Tibial nerve (tissue), 4 donors: ENCODE data around the gene RGS8. TPM values are rescaled to one million over a fixed set of nuclear protein-coding genes. Genes with fewer than 3 reads are reported as not detected.

Experiments
- DNase-seq, 2 donors: peaks; one replicate each; pipeline ENCODE4 v3.0.0-alpha.2; 2019; ENCODE audit warnings: low spot score in 2 of 2
- H3K27ac ChIP-seq, 4 donors: fragments of 200-600 bp; sonication (generic) in 3 of 4; one replicate each; pipeline ENCODE4 v1.5.1; 2017 to 2019; ENCODE audit warnings: mild to moderate bottlenecking in 1 of 4
- H3K27me3 ChIP-seq, 2 donors: fragments of 200-600 bp; sonication (generic) in 1 of 2; one replicate each; pipeline versions ENCODE4 v1.5.1 to v1.6.0; 2017 to 2019
- H3K36me3 ChIP-seq, 3 donors: fragments of 200-600 bp; sonication (generic); one replicate each; pipeline ENCODE4 v1.5.1; 2018 to 2019
- H3K4me1 ChIP-seq, 4 donors: fragments of 200-600 bp; sonication (generic) in 3 of 4; one replicate each; pipeline ENCODE4 v1.5.1; 2017 to 2019
- H3K4me3 ChIP-seq, 4 donors: fragments of 200-600 bp; sonication (generic) in 3 of 4; one replicate each; pipeline ENCODE4 v1.5.1; 2017 to 2019; ENCODE audit warnings: mild to moderate bottlenecking in 1 of 4, moderate library complexity in 1 of 4
- H3K9me3 ChIP-seq, 4 donors: fragments of 200-600 bp; sonication (generic) in 3 of 4; one replicate each; pipeline ENCODE4 v1.5.1; 2017 to 2019
- CTCF ChIP-seq, 5 experiments: fragments of 200-600 bp in 3 of 5; fragments of 450-650 bp in 2 of 5; sonication (generic) in 3 of 5; IDR thresholded peaks; one replicate each; pipeline ENCODE4 v1.5.1; 2016 to 2019; ENCODE audit warnings: antibody characterized with exemption in 5 of 5, mild to moderate bottlenecking in 3 of 5, moderate library complexity in 2 of 5
- EP300 ChIP-seq, 2 donors: sonication (generic); formaldehyde crosslinking; IDR thresholded peaks; one replicate each; pipeline ENCODE4 v1.6.1; 2017; ENCODE audit warnings: antibody characterized with exemption in 2 of 2, mild to moderate bottlenecking in 1 of 2
- POLR2A ChIP-seq, 2 donors: fragments of 450-650 bp; IDR thresholded peaks; one replicate each; pipeline ENCODE4 v1.6.1; 2017; ENCODE audit warnings: antibody characterized with exemption in 2 of 2, mild to moderate bottlenecking in 2 of 2, moderate library complexity in 2 of 2
- WGBS, 2 donors: methylation state at CpG; one replicate each; pipeline ENCODE4 v1.1.5; 2018; 5-methylcytosine and 5-hydroxymethylcytosine counted together
- total RNA-seq, 4 donors: library from RNA; depleted of rRNA; stranded (reverse); fragments of >200 nt; gene quantifications; one replicate each; pipeline ENCODE4 v1.1.0, GENCODE V29; 2016

RGS8 gene
- total RNA-seq, 4 donors from 2014 or later, result not detected

DNA sequence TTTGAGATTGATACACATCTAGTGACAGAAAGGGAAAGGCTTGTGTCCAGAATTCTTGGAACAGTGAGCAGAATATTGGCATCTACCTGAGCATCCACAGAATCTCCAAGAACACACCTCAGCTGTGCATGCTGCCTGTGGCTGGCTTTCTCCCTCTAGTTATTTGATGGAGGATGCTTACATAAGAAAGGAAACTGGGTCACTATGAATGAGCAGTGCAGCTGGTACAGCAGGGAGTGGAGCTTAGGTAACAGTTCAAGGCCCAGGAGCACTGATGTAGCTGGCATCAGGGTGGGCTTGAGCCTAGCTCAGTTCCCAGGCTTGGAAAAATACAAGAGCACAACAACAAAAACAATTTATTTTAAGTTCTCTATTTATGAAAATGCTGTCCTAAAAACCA lies 26.3 kb downstream of the RGS8 start:
- Histone ChIP-seq H3K4me3 (no peak overlapping the region), H3K36me3 (no peaks in the 10 kb centered on the region), H3K4me1 (no peaks in the 10 kb centered on the region), H3K27me3 (no peaks in the 10 kb centered on the region), H3K27ac (no peak overlapping the region), H3K9me3 (no peaks in the 10 kb centered on the region)
- no peak for DNase-seq
- TF ChIP-seq POLR2A (IDR thresholded peaks at IDR 0.05) (no peak), EP300 (IDR thresholded peaks at IDR 0.05) (no peak), CTCF (IDR thresholded peaks at IDR 0.05) (no peak)

GRCh38 chr1:182656842-182657397 lies 27.5 kb downstream of the RGS8 start:
- no peaks in the 10 kb centered on the region for H3K4me1 ChIP-seq
- H3K27ac ChIP-seq, result no peak overlapping the region
- WGBS, 2 donors, result 50 to 56% methylated on average over 4 of the region's 4 CpGs
- no peaks in the 10 kb centered on the region for H3K27me3 ChIP-seq
- H3K4me3 ChIP-seq, result no peak overlapping the region
- H3K9me3 ChIP-seq, result no peaks in the 10 kb centered on the region
- no peak for DNase-seq
- H3K36me3 ChIP-seq, result no peaks in the 10 kb centered on the region
- TF ChIP-seq POLR2A (IDR thresholded peaks at IDR 0.05), result no peak
- TF ChIP-seq CTCF (IDR thresholded peaks at IDR 0.05), result no peak

DNA sequence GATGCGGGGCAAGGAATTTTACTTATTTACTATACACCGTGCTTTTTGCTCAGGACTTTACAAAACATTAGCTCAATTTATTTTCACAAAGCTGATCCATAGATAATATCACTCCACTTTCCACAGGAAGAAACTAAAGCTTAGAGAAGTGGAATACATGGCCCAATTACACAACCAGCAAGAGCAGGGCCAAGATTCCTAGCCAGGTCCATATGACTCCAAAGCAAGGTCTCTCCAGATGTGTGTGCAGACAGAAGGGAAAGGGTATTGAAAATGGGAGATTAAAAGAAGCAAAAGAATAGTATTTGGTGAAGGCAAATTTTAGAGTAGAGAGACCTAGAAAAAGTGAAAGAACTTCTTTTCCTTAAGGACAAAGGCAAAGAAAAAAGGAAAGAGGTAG lies 30.4 kb downstream of the RGS8 start:
- 96 to 98% methylated on average over 2 of the region's 2 CpGs for WGBS, 2 donors
- TF ChIP-seq CTCF (IDR thresholded peaks at IDR 0.05) (no peak), POLR2A (IDR thresholded peaks at IDR 0.05) (no peak), EP300 (IDR thresholded peaks at IDR 0.05) (no peak)
- H3K27me3 ChIP-seq, result no peaks in the 10 kb centered on the region
- DNase-seq, result no peak
- H3K9me3 ChIP-seq, result no peaks in the 10 kb centered on the region
- H3K4me1 ChIP-seq, result no peaks in the 10 kb centered on the region
- H3K27ac ChIP-seq, result no peak overlapping the region
- no peak overlapping the region for H3K4me3 ChIP-seq
- no peaks in the 10 kb centered on the region for H3K36me3 ChIP-seq

DNA sequence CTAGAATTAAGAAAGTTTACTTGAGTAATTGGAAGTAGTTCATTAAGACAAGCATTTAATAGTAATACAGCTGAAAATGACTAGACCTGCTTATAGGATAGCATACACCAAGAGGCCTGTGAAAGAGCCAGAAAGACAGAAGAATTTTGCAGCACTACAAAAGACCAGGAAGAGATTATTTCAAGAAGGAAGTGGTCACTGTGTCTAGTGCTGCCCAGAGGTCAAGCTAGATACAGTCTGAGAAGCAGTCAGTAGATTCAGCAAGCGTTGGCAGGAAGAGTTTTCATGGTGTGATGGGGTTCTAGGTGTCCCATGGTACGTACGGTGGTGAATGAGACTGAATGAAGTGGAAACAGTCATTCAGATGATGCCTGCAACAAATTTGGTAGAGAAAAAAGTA lies 31.5 kb downstream of the RGS8 start:
- 56 to 70% methylated on average over 3 of the region's 3 CpGs for WGBS, 2 donors
- no peak for DNase-seq
- Histone ChIP-seq H3K4me3 (no peak overlapping the region), H3K36me3 (no peaks in the 10 kb centered on the region), H3K9me3 (no peaks in the 10 kb centered on the region), H3K27ac (no peak overlapping the region), H3K4me1 (no peaks in the 10 kb centered on the region), H3K27me3 (no peaks in the 10 kb centered on the region)
- TF ChIP-seq EP300 (IDR thresholded peaks at IDR 0.05), result no peak
- no peak for TF ChIP-seq CTCF (IDR thresholded peaks at IDR 0.05)
- TF ChIP-seq POLR2A (IDR thresholded peaks at IDR 0.05), result no peak

- no peaks in the 10 kb centered on the region for H3K4me1 ChIP-seq
- DNase-seq, result no peak
- no peaks in the 10 kb centered on the region for H3K9me3 ChIP-seq
- H3K27ac ChIP-seq, result no peak overlapping the region
- no peak for TF ChIP-seq POLR2A (IDR thresholded peaks at IDR 0.05)
- no peak for TF ChIP-seq CTCF (IDR thresholded peaks at IDR 0.05)
- no peak for TF ChIP-seq EP300 (IDR thresholded peaks at IDR 0.05)
- H3K36me3 ChIP-seq, result no peaks in the 10 kb centered on the region
- H3K4me3 ChIP-seq, result no peak overlapping the region
- 58 to 60% methylated on average over 3 of the region's 3 CpGs for WGBS, 2 donors
- no peaks in the 10 kb centered on the region for H3K27me3 ChIP-seq
These were observed 33.1 kb downstream of the RGS8 start for GRCh38 chr1:182651339-182651724.
